Measurements from ENCODE around the gene ZG16.

GRCh38 chr16:29805232-29806098, 27.4 kb downstream of the ZG16 start:
- no peak for TF ChIP-seq CTCF (IDR thresholded peaks at IDR 0.05; ENCODE audit: low read depth, low read length)
- no peak for TF ChIP-seq EZH2phosphoT487 (IDR thresholded peaks at IDR 0.05; ENCODE audit: low read depth)
